HG02981 (cell line): ENCODE results near the gene CHKA.

ENCODE experiments used
- ATAC-seq: cut with Tn5 transposase; IDR thresholded peaks from one replicate; pipeline ENCODE4 v1.9.1; 2021; ENCODE audit warnings: mild to moderate bottlenecking, moderate library complexity; ENCODE audit not compliant: unreplicated experiment

The CHKA gene

GRCh38 chr11:68016904-68017817 lies 104.0 kb downstream of the CHKA start:
- no peak for ATAC-seq

DNA sequence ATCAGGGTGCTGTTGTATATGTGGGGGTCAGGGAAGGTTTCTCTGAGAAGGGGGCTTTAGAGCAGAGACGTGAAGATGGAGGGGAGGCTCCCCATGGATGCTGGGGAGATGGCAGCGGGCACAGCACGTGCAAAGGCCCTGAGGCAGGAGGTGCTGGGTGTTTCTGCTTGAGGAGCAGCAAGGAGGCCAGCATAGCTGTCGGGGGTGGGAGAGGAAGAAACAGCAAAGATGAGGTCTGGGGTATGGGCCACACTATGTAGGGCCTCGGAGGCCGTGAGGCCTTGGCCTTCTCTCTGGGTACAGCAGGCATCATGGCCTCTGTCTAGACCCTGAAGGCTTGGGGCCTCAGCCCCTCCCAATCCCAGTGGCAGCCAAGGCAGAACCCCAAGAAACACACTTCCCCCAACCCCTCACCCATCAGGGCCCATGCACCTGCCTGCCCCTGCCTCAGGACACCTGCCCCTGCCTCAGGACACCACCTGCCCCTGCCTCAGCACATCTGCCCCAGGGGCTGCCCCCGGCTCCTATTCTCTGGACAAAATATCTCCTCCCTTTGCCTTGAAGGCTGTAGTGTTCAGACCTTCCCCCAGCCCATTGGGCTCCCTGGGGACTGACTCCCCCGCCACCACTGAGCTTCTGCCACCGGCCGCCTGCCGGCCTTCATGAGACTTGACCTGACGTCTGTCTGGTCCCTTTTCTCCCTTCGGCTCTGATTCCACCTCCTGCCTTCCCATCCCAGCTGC lies 104.9 kb downstream of the CHKA start:
- no peak for ATAC-seq

DNA sequence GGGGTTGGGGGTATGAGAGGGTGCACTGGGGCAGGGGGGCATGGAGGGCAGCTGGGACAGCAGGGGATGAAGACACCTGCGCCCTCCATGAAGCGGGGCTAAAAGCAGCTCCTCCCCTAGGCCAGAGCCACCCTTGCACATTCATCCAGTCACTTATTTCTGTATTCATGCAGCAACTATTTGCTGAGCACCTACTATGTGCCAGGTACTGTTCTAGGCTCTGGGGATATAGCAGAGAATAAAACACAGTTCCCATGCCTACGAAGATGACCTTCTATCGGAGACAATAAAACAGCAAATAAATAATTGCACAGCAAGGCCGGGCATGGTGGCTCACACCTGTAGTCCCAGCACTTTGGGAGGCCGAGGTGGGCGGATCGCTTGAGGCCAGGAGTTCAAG lies 105.7 kb downstream of the CHKA start:
- no peak for ATAC-seq

DNA sequence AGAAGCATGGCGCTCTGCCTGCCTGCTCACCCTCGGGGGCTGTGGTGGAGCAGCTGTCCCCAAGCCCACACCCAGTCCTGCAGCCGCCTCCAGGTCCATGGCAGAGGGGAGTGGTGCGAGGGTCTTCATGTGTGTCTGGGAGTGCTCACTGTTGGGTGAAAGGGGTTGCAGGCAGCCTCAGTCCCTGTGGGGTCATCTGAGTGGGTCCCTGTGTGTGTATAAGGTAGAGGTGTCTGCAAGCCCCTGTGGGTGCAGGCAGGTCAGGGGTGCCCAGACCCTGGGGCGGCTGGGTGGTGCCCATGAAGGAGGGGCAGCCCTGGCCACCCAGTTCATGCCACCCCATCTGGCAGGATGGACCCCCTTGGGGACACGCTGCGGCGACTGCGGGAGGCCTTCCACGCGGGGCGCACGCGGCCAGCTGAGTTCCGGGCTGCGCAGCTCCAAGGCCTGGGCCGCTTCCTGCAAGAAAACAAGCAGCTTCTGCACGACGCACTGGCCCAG lies 106.2 kb downstream of the CHKA start:
- no peak for ATAC-seq

GRCh38 chr11:68014157-68014946 lies 106.8 kb downstream of the CHKA start:
- ATAC-seq = no peak

GRCh38 chr11:68013611-68014156 lies 107.5 kb downstream of the CHKA start:
- no peak for ATAC-seq

DNA sequence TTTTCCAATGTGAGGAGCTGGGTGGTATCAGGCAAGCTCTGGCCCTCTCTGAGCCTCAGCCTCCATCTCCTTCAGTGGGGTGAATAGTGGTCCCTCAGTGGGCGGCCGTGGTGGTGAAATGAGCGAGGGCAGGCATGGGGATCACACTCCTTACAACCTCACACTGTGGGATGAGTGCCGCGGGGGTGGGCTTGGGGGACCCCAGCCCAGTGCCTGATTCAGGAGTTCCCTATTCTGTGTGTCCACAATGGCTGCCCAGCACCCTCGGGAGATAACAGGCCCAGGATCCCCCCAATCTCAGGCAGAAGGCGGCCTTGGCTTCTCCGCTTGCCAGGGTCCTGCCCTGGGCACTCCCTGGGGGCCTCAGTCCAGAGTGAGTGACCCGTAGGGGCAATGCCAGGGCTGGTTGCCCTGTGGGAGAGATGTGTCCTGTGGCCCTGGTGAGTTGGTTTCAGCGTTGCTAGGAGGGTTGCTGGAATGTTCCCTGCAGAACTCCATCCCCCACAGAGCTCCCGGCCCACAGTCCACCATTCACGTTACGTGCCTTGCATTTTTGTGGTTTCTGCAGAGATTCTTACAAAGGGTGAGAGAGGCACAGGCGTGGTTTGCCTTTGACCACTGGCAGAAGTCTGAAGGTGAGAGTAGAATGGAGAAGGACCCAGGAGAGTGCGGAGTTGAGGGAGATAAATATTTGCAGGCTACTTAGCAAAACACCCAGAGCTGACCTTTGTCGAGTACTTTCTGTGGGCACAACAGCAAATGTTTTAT lies 108.2 kb downstream of the CHKA start:
- ATAC-seq = no peak

DNA sequence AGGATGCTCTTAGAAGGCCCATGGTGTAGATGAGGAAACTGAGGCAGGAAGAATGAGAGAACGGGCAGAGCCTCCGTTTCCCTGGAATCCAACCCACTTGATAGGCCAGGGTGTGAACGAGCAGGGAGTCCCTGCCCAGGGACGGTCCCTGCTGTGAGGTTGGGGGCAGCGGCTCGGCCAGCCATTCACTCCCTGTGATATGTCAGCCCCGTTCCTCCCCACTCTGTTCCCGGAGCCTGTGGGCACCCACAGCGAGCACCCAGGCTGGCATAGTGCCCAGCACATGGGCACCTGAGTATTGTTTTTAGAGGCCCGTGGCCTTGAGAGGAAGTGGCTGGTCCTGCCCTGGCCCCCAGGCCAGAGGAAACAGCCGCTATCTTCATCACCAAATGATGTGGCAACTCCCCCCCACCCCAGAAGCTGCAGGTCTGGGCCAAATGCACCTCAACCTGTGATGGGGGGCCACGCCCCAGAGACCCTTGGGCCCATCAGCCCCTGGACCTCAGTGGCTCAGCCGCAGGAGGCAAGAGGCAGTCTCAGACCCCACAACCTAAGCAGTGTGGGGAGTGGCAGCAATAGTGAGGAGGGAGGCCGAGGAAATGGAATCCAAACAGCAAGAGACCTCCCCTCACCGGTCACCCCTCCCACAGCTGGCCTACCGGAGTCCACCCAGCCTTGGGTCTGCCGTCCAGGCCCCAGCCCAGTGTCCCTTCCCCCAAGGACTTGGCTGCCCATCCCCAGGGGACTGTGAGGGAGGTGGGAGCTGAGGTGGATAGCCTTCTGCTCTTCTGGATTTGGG lies 108.9 kb downstream of the CHKA start:
- no peak for ATAC-seq

- ATAC-seq = no peak
Observed at GRCh38 chr11:68011051-68011943, 109.9 kb downstream of the CHKA start.

- ATAC-seq = no peak
Observed at GRCh38 chr11:68010090-68011041, 110.8 kb downstream of the CHKA start, which contains the start of gene ALDH3B1. Gene ALDH3B1 (plus strand): TSS chr11:68010327. CDS start chr11:68015298, 4,971 bp downstream.

GRCh38 chr11:68009391-68010089 lies 111.6 kb downstream of the CHKA start:
- no peak for ATAC-seq

DNA sequence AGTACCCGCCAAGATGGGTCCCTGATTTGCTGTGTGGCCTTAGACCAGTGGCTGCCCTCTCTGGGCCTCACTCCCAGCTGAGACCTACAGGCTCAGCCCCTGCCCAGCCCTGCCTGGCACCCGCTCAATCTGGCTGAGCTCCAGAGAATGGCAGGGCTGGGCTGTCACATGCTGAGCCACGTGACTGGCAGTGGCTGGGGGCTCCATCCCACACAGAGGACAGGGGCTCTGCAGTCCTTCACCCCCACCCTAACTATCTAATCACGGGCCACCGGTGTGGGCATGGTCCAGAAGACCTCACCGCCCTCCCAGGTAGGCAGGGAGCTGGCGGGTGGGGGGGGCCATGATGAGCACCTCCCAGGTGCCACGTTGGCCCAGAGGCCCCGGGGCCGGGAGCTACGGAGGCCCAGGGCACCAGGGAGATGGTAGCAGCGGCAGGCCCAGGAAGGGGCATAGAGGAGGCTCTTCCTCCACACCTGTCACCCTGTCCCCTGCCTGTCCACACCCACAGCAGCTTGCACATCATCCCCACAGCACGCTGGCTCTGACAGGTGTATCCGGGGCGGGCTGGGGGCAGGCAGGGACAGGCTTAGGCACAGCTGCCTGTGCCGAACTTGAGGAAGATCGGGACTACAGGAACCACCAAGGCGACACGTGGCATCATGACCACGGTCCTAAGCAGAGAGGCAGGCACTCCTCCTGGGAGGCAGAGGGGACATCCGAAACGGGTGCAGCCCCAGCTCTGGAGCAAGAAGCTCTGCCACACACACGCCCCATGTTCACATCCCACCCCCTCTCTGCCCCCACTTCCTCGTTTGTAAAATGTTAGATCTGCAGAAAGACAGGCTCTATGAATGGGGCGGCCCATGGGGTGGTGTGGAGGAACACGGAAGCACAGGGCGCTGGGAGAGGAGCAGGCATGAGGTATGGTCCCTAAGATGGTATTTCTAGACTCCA lies 112.5 kb downstream of the CHKA start:
- no peak for ATAC-seq

DNA sequence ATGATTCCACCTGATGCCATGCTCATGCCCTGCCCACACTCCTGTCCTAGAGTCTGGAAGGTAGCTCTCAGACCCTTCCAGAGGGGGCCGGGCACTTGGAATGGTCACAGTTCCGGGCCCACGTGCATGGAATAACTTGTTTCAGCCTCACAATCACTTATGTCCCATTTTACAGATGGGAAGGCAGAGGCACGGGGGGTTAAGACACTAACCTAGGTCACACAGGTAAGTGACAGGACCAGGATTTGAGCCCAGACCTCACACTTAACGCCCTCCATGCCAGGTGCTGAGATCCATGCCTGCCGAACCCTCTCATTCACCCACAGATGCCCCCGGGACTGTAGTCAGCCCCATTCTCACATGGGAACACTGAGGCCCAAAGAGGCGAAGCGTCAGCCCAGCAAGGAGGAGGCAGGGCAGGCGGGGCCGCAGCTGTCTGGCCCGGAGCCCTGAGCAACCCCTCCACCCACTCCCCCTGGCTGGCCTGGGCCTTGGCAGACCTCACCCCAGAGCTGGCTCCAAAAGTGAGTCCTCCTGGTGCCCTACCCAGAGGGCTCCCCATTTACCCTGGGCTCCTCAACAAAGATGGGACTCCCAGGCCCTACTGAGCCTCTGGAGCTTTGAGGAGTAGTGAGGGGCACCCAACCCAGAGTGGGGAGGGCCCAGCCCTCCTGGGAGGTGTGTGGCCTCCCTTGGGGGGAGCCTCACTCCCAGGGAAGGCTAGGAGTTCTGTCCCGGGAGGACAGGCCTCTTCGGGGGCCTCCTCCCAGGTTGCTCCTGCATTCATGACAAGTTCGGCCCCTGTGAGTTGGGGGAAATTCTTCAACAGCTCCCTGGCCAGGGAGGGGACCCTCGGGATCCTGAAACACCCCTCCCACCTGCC lies 113.4 kb downstream of the CHKA start:
- no peak for ATAC-seq

- ATAC-seq = no peak
Observed at GRCh38 chr11:68006606-68007166, 114.5 kb downstream of the CHKA start.
